HEK293 (cell line): ENCODE results near the gene COBL.

Source experiments
- ZNF140 ChIP-seq: fragments of 450-650 bp; formaldehyde crosslinking; IDR thresholded peaks from 2 replicates; pipeline ENCODE4 v1.5.1; 2016; ENCODE audit warnings: missing biosample characterization, missing genetic modification characterization
- ZNF175 ChIP-seq: fragments of 450-650 bp; formaldehyde crosslinking; IDR thresholded peaks from 2 replicates; pipeline ENCODE4 v1.5.1; 2016; ENCODE audit warnings: missing biosample characterization, missing genetic modification characterization
- ZNF239 ChIP-seq: fragments of 450-650 bp; formaldehyde crosslinking; IDR thresholded peaks from 2 replicates; pipeline ENCODE4 v1.5.1; 2016; ENCODE audit warnings: missing biosample characterization, missing genetic modification characterization
- ZNF558 ChIP-seq: fragments of 450-650 bp; formaldehyde crosslinking; IDR thresholded peaks from 2 replicates; pipeline ENCODE4 v1.5.1; 2016; ENCODE audit warnings: missing biosample characterization, missing genetic modification characterization
- ZNF561 ChIP-seq: fragments of 450-650 bp; IDR thresholded peaks from 2 replicates; pipeline ENCODE4 v1.5.1; 2018; ENCODE audit warnings: missing biosample characterization, missing genetic modification characterization, borderline replicate concordance
- ZNF701 ChIP-seq: fragments of 450-650 bp; formaldehyde crosslinking; IDR thresholded peaks from 2 replicates; pipeline ENCODE4 v1.5.1; 2016; ENCODE audit warnings: missing biosample characterization, missing genetic modification characterization
- TF ChIP-seq, protein P1 (sequence below): fragments of 450-650 bp; formaldehyde crosslinking; IDR thresholded peaks from 2 replicates; pipeline ENCODE4 v1.5.1; 2016; ENCODE audit warnings: missing biosample characterization, missing genetic modification characterization
- TF ChIP-seq, protein P2 (sequence below): fragments of 450-650 bp; formaldehyde crosslinking; IDR thresholded peaks from 2 replicates; pipeline ENCODE4 v1.5.1; 2017; ENCODE audit warnings: missing biosample characterization, missing genetic modification characterization
- TF ChIP-seq, protein P3 (sequence below): fragments of 450-650 bp; formaldehyde crosslinking; IDR thresholded peaks from 2 replicates; pipeline ENCODE4 v1.5.1; 2017; ENCODE audit warnings: missing biosample characterization, mild to moderate bottlenecking, missing genetic modification characterization, moderate library complexity

DNA sequence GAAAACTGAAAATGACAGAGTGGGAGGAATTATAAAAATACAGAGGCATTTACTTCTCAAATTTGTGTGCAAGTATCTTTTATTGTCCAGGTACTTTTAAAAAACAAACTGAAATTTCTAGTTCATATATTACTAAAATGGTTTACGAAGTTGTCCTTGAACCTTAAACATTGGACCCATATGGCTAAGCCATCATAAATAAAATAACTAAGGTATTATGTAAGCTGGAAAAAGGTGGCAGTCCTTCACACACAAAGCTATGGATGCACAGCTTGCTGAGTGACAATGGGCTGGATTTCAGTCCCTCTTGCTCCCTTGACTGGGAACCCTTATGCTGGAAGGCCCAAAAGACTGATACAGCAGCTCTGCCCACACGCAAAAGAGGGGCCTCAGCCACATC, 66.1 kb downstream of the COBL start:
- TF ChIP-seq, protein P1, sequence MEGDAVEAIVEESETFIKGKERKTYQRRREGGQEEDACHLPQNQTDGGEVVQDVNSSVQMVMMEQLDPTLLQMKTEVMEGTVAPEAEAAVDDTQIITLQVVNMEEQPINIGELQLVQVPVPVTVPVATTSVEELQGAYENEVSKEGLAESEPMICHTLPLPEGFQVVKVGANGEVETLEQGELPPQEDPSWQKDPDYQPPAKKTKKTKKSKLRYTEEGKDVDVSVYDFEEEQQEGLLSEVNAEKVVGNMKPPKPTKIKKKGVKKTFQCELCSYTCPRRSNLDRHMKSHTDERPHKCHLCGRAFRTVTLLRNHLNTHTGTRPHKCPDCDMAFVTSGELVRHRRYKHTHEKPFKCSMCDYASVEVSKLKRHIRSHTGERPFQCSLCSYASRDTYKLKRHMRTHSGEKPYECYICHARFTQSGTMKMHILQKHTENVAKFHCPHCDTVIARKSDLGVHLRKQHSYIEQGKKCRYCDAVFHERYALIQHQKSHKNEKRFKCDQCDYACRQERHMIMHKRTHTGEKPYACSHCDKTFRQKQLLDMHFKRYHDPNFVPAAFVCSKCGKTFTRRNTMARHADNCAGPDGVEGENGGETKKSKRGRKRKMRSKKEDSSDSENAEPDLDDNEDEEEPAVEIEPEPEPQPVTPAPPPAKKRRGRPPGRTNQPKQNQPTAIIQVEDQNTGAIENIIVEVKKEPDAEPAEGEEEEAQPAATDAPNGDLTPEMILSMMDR, result no peak
- TF ChIP-seq, protein P2, sequence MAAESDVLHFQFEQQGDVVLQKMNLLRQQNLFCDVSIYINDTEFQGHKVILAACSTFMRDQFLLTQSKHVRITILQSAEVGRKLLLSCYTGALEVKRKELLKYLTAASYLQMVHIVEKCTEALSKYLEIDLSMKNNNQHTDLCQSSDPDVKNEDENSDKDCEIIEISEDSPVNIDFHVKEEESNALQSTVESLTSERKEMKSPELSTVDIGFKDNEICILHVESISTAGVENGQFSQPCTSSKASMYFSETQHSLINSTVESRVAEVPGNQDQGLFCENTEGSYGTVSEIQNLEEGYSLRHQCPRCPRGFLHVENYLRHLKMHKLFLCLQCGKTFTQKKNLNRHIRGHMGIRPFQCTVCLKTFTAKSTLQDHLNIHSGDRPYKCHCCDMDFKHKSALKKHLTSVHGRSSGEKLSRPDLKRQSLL, result no peak
- TF ChIP-seq ZNF701 (tag by site-specific recombination) (no peak), ZNF239 (tag by site-specific recombination) (no peak), ZNF175 (tag by site-specific recombination) (no peak), ZNF558 (tag by site-specific recombination) (no peak), ZNF561 (no peak), ZNF140 (no peak)
- TF ChIP-seq, protein P3, sequence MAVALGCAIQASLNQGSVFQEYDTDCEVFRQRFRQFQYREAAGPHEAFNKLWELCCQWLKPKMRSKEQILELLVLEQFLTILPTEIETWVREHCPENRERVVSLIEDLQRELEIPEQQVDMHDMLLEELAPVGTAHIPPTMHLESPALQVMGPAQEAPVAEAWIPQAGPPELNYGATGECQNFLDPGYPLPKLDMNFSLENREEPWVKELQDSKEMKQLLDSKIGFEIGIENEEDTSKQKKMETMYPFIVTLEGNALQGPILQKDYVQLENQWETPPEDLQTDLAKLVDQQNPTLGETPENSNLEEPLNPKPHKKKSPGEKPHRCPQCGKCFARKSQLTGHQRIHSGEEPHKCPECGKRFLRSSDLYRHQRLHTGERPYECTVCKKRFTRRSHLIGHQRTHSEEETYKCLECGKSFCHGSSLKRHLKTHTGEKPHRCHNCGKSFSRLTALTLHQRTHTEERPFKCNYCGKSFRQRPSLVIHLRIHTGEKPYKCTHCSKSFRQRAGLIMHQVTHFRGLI, result no peak
